ENCODE results near the gene FLRT2. TPM values are rescaled to one million over a fixed set of nuclear protein-coding genes. Genes with fewer than 3 reads are reported as not detected.

The FLRT2 gene
- total and polyA plus RNA-seq, 11 donors, result 0.61 to 41.9 (median 3.1) TPM

- Histone ChIP-seq H3K4me3 (no peak overlapping the region), H3K4me1 (no peaks in the 10 kb centered on the region), H3K36me3 (no peaks in the 10 kb centered on the region), H3K27ac (no peak overlapping the region), H3K27me3 (no peaks in the 10 kb centered on the region), H3K9me3 (peaks cover 0 to 1% (median 0%) of the 10 kb centered on the region in 12 donors)
- ATAC-seq (no peak), DNase-seq (no peak)
- WGBS, 4 donors, result 94 to 100% (median 97%) methylated on average over 2 of the region's 2 CpGs
- TF ChIP-seq POLR2A (IDR thresholded peaks at IDR 0.05) (no peak), CTCF (IDR thresholded peaks at IDR 0.05) (no peak)
- intact Hi-C loops (cut with DNase I), result no loop called here
Measured at GRCh38 chr14:85653029-85653428, 123.1 kb downstream of the FLRT2 start.

GRCh38 chr14:85660243-85660922, 130.4 kb downstream of the FLRT2 start:
- H3K27me3 ChIP-seq, result no peaks in the 10 kb centered on the region
- intact Hi-C loops (cut with DNase I), result no loop called here
- TF ChIP-seq POLR2A (IDR thresholded peaks at IDR 0.05), result no peak
- no peak for TF ChIP-seq CTCF (IDR thresholded peaks at IDR 0.05)

GRCh38 chr14:85662096-85662495, 132.2 kb downstream of the FLRT2 start:
- H3K27ac ChIP-seq, result no peak overlapping the region
- DNase-seq (no peak), ATAC-seq (no peak)
- intact Hi-C loops (cut with DNase I), result no loop called here
- no peak for TF ChIP-seq POLR2A (IDR thresholded peaks at IDR 0.05)
- no peak for TF ChIP-seq CTCF (IDR thresholded peaks at IDR 0.05)
- H3K27me3 ChIP-seq, result no peaks in the 10 kb centered on the region
- H3K36me3 ChIP-seq, result no peaks in the 10 kb centered on the region
- no peak overlapping the region for H3K4me3 ChIP-seq
- WGBS, 4 donors, result 72 to 79% (median 77%) methylated on average over 9 of the region's 9 CpGs
- H3K4me1 ChIP-seq, result no peaks in the 10 kb centered on the region
- no peaks in the 10 kb centered on the region for H3K9me3 ChIP-seq

More at GRCh38 chr14:85660243-85660922, 130.4 kb downstream of the FLRT2 start:
- no peak for DNase-seq
- Histone ChIP-seq H3K4me1 (no peaks in the 10 kb centered on the region), H3K36me3 (no peaks in the 10 kb centered on the region), H3K27ac (no peak overlapping the region), H3K9me3 (no peaks in the 10 kb centered on the region), H3K4me3 (no peak overlapping the region)
- ATAC-seq, result no peak
- 68 to 85% (median 76%) methylated on average over 2 of the region's 2 CpGs for WGBS, 4 donors

GRCh38 chr14:85663256-85663655, 133.3 kb downstream of the FLRT2 start:
- DNase-seq (no peak), ATAC-seq (no peak)
- 36 to 60% (median 52%) methylated on average over 2 of the region's 2 CpGs for WGBS, 4 donors
- Histone ChIP-seq H3K27me3 (no peaks in the 10 kb centered on the region), H3K4me3 (no peak overlapping the region), H3K9me3 (no peaks in the 10 kb centered on the region), H3K36me3 (no peaks in the 10 kb centered on the region), H3K4me1 (no peaks in the 10 kb centered on the region), H3K27ac (no peak overlapping the region)
- no peak for TF ChIP-seq POLR2A (IDR thresholded peaks at IDR 0.05)
- no peak for TF ChIP-seq CTCF (IDR thresholded peaks at IDR 0.05)
- intact Hi-C loops (cut with DNase I), result no loop called here
